GM19099 (cell line): ENCODE results near the gene TRIP10.

ENCODE experiments used
- POLR2A ChIP-seq: IDR thresholded peaks from 3 replicates; pipeline ENCODE4 v1.6.1; 2011; ENCODE audit warnings: low read depth; ENCODE audit not compliant: insufficient read length; ENCODE audit errors: extremely low read depth

Gene TRIP10

DNA sequence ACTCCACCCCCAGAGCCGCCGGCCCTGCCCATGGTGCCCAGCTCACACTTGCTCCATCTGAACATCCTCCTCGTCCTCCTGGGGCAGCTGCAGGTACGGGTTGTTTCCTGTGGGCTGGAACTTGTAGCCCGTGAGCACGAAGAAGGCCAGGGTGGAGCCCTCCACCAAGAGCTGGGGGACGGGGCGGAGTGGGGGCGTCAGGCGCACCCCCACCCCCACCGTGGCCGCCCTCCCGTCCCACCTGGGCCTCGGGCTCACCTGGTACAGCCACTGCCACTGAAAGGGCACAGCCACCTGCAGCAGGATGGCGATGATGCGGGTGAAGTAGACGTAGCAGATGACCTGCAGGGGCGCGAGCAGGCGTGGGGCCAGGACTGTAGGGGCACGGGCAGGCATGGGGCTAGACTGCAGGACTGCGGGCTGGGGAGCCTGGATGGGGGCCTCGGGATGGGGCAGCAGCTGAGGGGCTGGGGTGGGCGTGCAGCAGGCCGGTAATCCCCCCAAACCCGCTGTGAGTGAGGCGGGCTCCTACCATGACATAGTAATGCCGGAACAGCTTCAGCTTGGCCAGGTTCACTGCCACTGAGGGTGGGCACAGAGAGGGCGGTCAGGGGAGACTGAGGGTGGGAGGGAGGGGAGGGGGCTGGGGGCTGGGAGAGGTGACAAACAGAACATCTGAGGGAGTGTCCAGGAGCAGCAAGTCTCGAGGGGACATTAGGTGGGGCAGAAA lies 8.4 kb upstream of the TRIP10 start:
- TF ChIP-seq POLR2A = no peak

DNA sequence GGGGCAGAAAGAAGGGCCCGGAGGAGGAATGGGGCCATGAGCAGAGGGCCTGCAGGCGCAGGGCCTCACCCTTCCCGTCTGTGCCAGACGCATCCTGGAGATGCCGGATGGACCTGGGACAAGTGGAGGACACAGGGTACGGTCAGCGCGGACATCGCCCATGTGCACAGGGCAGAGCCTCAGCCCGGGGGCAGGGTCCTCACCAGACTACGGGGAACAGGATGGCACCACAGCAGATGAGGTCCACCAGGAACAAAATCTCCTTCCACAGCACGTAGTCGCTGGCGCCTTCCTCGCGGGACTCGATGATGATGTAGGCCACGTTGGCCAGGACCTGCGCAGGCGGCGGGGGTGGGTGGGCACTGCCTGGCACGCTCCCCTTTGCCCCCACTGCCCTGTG lies 7.7 kb upstream of the TRIP10 start:
- no peak for TF ChIP-seq POLR2A

DNA sequence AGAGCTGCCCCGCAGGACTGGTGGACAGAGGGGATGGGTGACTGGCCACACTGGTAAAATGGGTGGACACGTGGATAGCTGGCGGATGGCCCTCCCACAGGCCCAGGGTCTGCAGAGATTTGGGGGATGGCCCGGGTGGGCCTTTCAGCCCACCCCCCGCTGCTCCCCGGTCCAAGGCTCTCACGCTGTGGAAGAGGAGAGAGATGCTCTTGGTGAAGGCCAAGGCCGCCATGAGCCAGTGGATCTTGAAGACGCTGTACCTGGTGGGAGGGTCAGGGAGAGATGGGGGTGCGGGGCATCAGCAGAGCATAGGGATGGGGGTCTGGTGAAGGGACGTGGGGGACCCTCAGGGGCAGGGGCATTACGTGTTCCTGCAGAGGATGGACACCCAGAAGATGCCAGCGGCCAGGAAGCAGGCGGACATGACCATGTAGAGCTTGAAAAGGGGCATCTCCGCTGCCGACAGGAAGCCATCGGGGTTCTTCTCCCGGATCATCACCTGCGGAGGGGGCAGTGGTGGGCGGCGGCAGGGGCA lies 6.6 kb upstream of the TRIP10 start:
- TF ChIP-seq POLR2A = no peak

DNA sequence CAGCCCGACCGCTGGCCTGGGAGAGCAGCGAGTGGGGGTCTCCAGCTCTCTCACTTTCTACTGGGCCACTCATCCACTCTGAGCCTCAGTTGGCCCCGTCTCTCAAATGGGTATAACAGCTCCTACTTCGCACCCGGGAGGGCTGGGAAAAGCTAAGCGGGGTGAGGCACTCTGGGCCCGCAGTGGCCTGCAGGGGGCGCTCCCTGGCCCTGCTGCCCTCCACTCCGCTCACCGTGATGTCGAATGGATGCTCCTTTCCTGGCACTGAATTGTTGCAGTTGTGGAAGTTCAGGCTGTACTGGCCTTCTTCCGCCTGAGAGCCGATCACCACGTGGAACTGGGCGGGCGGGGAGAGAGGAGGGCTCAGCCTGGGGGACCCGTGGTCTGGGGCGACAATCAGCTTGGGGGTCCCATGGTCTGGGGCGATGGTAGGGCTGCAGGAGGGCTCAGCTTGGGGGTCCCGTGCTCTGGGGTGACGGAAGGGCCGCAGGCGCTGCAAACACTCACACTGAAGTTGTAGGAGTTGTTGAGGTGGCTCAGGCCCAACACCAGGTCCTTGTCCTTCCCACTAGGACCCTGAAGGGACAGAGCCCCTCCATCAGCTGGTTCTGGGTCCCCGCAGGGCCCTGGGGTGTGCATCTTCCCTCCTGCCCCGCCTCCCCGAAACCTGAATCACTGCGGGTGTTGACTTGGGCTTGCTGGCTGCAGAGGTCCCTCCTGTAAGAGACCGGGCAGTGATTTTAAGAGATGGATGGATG lies 6.0 kb upstream of the TRIP10 start:
- TF ChIP-seq POLR2A = no peak

GRCh38 chr19:6734096-6734696 lies 5.3 kb upstream of the TRIP10 start:
- TF ChIP-seq POLR2A = no peak

- no peak for TF ChIP-seq POLR2A
Measured at GRCh38 chr19:6735181-6735911, 4.1 kb upstream of the TRIP10 start.

GRCh38 chr19:6736169-6736916 lies 3.1 kb upstream of the TRIP10 start:
- TF ChIP-seq POLR2A = peak; percentile 60

- TF ChIP-seq POLR2A = no peak
Measured at GRCh38 chr19:6736917-6737283, 2.6 kb upstream of the TRIP10 start.

GRCh38 chr19:6737284-6737872 lies 2.1 kb upstream of the TRIP10 start, which contains the start of gene GPR108:
GPR108 (minus strand) TSS chr19:6737580; CDS start chr19:6737576, 4 bp downstream.
- TF ChIP-seq POLR2A = peak; percentile 64

DNA sequence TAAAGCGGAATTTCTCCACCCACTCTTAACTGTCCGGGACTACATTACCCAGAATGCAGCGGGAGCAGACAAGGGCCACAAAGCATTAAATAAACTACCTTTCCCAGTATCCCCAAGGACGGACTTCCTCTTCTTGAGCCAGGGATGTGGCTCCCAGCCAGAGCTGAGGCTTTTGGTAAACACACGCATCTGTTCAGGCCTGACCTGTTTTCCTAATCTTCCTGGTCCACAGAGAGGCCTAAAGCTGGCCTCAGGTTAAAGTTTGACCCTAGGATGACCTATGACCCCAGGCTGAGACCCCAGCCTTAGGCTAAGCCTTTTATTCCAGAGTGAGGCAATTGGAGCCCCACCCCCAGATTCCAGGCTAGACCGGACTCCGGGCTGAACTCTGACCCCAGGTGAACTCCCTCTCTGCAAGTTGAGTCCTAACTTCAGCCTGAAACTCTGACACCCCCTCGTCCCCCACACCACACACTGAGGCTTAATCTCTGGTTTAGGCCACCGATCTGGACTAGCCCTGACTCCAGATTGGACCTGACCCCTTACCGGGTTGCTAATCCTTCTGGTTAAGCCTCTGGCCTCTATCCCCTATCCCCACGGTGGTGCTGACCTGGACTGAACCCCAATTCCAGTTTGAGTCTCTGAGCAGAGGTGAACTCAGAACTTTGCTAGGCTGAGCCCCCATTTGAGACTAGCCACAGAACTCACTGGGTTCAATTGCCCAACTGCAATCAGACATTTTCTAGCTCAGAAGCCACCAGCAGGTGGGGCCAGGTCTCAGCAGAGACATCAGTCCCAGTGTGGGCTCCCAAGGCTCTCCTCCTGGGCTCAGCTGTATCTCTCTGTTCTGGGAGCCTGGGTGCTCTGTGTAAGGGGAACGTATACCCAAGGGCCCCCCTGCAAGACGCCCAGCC lies 1.4 kb upstream of the TRIP10 start:
- TF ChIP-seq POLR2A = peak; percentile 28

DNA sequence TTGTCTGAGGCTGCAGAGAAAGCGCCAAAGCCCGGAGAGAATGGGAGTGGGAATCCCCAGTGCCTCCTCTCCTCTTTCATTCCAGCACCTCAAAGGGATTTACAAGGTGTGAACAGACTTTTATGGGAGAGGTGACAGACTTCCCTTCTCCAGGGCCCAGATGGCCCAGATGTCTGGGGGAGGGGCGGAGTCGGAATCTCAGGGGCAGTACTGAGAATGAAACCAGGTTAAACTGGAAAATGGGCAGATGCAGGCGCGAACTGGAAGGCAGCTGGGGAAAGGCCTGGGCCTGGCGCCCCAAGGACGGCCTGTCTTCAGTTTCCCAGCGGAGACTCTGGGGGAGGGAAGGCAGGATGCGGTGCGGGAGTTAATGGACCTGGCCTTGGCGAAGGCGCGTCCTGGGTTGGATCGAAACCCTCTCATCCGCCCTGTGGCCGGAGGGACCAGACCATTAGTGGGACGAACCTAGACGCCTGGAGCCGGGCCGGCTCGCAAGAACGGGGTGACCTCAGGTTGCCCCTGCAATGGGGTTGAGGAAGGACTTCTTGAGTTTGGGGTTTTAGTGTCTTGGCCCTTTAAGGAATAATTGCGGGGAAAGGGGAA lies 592 bp upstream of the TRIP10 start:
- no peak for TF ChIP-seq POLR2A

DNA sequence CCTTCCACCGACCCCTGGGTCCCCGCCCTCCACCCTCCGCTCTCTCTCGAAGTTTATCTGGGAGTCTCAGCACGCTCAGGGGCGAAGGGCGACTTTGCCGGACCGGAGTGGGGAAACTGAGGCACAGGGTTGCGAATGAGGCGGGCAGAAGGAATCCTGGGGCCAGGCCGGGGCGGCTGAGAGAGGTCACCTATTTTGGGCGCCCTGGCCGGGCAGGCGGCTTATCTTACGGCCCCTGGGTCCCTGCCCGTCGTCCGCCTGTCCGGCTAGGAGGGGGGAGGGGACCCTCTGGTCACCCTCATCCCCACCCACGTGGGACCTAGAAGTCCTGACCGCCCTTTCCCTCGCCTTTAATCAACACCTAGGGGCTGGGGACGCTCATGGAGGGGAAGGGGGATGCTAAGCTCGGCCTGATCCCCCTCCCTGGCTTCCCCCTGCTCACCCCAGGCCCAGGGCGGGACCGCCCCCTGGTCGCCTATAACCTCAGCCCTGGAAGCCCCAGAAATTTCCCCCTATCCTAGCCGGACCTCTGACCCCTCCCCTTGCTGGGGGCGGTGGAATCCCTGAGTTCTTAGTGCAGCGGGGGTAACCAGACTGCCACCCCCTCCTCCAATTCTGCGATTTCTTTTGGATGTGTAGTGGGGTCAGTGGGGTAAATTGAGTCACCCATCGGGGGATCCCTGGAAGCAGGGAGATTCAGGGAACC lies 556 bp downstream of the TRIP10 start:
- no peak for TF ChIP-seq POLR2A
